B cell (primary cell): ENCODE results near the gene TPK1. TPM values are rescaled to one million over a fixed set of nuclear protein-coding genes. Genes with fewer than 3 reads are reported as not detected.

ENCODE experiments used
- ATAC-seq: fragments of 200-7000 bp; cut with Tn5 transposase; one replicate; pipeline ENCODE4 v1.10.0; 2021; ENCODE audit warnings: low read depth, mild to moderate bottlenecking, moderate number of reproducible peaks, moderate library complexity
- CTCF ChIA-PET: fragments of 350-600 bp; sonication (Branson Sonifier 250); formaldehyde crosslinking; loops from one replicate; lab custom pipeline; 2021; ENCODE audit warnings: antibody characterized with exemption, inconsistent platforms; lab: Charles Lee
- POLR2A ChIA-PET: fragments of 350-600 bp; sonication (Branson Sonifier 250); formaldehyde crosslinking; loops from one replicate; lab custom pipeline; 2021; ENCODE audit warnings: antibody characterized with exemption; lab: Charles Lee
- DNase-seq: peaks from one replicate; pipeline ENCODE4 v3.0.0; 2013
- H2AFZ ChIP-seq: 2 replicates; pipeline ENCODE4 v1.6.1; 2012; ENCODE audit warnings: mild to moderate bottlenecking, low read depth, low read length; ENCODE audit not compliant: insufficient read depth, poor library complexity, severe bottlenecking
- H3K27ac ChIP-seq, 2 donors: 1 replicate in 1 of 2; 2 replicates in 1 of 2; pipeline ENCODE4 v1.5.1; 2012 to 2013; ENCODE audit warnings: low read length in 2 of 2, mild to moderate bottlenecking in 2 of 2, moderate library complexity in 1 of 2
- H3K27me3 ChIP-seq, 4 experiments: fragments of 200-600 bp in 1 of 4; sonication (generic) in 1 of 4; replicated peaks in 1 of 4; 1 replicate in 2 of 4; 2 replicates in 2 of 4; pipeline versions ENCODE4 v1.6.1 to v1.7.0; 2013 to 2016; ENCODE audit warnings: low read length in 3 of 4, mild to moderate bottlenecking in 2 of 4, mixed read lengths in 1 of 4, moderate library complexity in 1 of 4; ENCODE audit not compliant: insufficient read depth in 4 of 4, control insufficient read depth in 3 of 4; ENCODE audit errors: control extremely low read depth in 1 of 4
- H3K36me3 ChIP-seq, 2 experiments: replicated peaks in 1 of 2; 1 replicate in 1 of 2; 2 replicates in 1 of 2; pipeline versions ENCODE4 v1.6.1 to v1.7.1; 2013; ENCODE audit warnings: low read length in 1 of 2; ENCODE audit not compliant: insufficient read depth in 2 of 2, control insufficient read depth in 1 of 2; ENCODE audit errors: control extremely low read depth in 1 of 2, extremely low read depth in 1 of 2
- H3K4me1 ChIP-seq, 2 donors: fragments of 200-600 bp in 1 of 2; sonication (generic) in 1 of 2; 1 replicate in 1 of 2; 2 replicates in 1 of 2; pipeline versions ENCODE4 v1.5.1 to v1.6.1; 2013 to 2017; ENCODE audit warnings: low read length in 2 of 2; ENCODE audit not compliant: control insufficient read depth in 2 of 2, insufficient read depth in 2 of 2
- H3K4me2 ChIP-seq: replicated peaks from 2 replicates; pipeline ENCODE3; 2012; ENCODE audit warnings: mild to moderate bottlenecking, low read depth, low read length; ENCODE audit not compliant: poor library complexity, severe bottlenecking
- H3K4me3 ChIP-seq, 5 experiments: fragments of 200-600 bp in 1 of 5; sonication (generic) in 1 of 5; 1 replicate in 3 of 5; 2 replicates in 2 of 5; pipeline versions ENCODE4 v1.5.1 to v1.7.0; 2011 to 2016; ENCODE audit warnings: low read length in 4 of 5, mild to moderate bottlenecking in 4 of 5, low read depth in 2 of 5, control low read depth in 1 of 5, moderate library complexity in 1 of 5; ENCODE audit not compliant: insufficient read depth in 1 of 5; ENCODE audit errors: control extremely low read depth in 1 of 5, extremely low read depth in 1 of 5
- H3K79me2 ChIP-seq: fragments of 200-600 bp; sonication (generic); one replicate; pipeline ENCODE4 v1.6.0; 2016; ENCODE audit warnings: low read length; ENCODE audit not compliant: control insufficient read depth, insufficient read depth
- H3K9ac ChIP-seq: fragments of 200-600 bp; sonication (generic); 2 replicates; pipeline ENCODE4 v1.6.1; 2017; ENCODE audit warnings: mild to moderate bottlenecking, low read length, moderate library complexity
- H3K9me3 ChIP-seq, 3 donors: one replicate each; pipeline versions ENCODE4 v1.6.1 to v1.7.1; 2013; ENCODE audit warnings: low read length in 2 of 3; ENCODE audit not compliant: control insufficient read depth in 2 of 3, insufficient read depth in 1 of 3; ENCODE audit errors: control extremely low read depth in 1 of 3
- H4K20me1 ChIP-seq: 2 replicates; pipeline ENCODE4 v1.6.0; 2012; ENCODE audit warnings: mild to moderate bottlenecking, low read length; ENCODE audit not compliant: insufficient read depth, control insufficient read depth, poor library complexity, severe bottlenecking
- H3K27ac Mint-ChIP-seq: one replicate; pipeline ENCODE4 v1.8.0; 2021; ENCODE audit warnings: mixed read lengths
- H3K27me3 Mint-ChIP-seq: one replicate; pipeline ENCODE4 v1.8.0; 2021; ENCODE audit warnings: mixed read lengths
- H3K4me1 Mint-ChIP-seq: one replicate; pipeline ENCODE4 v1.8.0; 2021; ENCODE audit warnings: mixed read lengths
- H3K4me3 Mint-ChIP-seq: one replicate; pipeline ENCODE4 v1.8.0; 2021; ENCODE audit warnings: mixed read lengths
- H3K9me3 Mint-ChIP-seq: one replicate; pipeline ENCODE4 v1.8.0; 2022; ENCODE audit warnings: mixed read lengths; ENCODE audit not compliant: insufficient read depth
- CTCF ChIP-seq: fragments of 200-600 bp; IDR thresholded peaks from one replicate; pipeline ENCODE4 v1.8.0; 2022; ENCODE audit warnings: antibody characterized with exemption, mild to moderate bottlenecking
- EZH2 ChIP-seq: IDR thresholded peaks from 2 replicates; pipeline ENCODE4 v1.6.1; 2012; ENCODE audit warnings: borderline replicate concordance, low read depth, mild to moderate bottlenecking, moderate library complexity, low read length; ENCODE audit not compliant: insufficient read depth, poor library complexity, severe bottlenecking
- WGBS: methylation state at CpG from one replicate; pipeline ENCODE4 v1.1.5; 2013; ENCODE audit warnings: missing lambda C conversion rate; ENCODE audit not compliant: insufficient coverage; 5-methylcytosine and 5-hydroxymethylcytosine counted together
- intact Hi-C: fragments of 100-400 bp; cut with micrococcal nuclease; formaldehyde crosslinking; loops from one replicate; pipeline ENCODE4 v1.10.0; 2022
- polyA plus RNA-seq: library from polyadenylated mRNA; depleted of rRNA; stranded (reverse); fragments of >200 nt; gene quantifications from 2 replicates; pipeline ENCODE4 v1.2.3, GENCODE V29; 2012
- total RNA-seq, 2 donors: library from RNA; stranded (reverse); fragments of 120-200 nt in 1 of 2; gene quantifications; 1 replicate in 1 of 2; 2 replicates in 1 of 2; pipeline versions ENCODE4 v1.2.3 to v1.2.4, GENCODE V29; 2013 to 2022

TPK1 gene
- total and polyA plus RNA-seq, 2 donors (not counting 1 experiment from before 2014, with no cell fraction given): 13.7 to 26.4 TPM

GRCh38 chr7:144820552-144820951, 15.3 kb downstream of the TPK1 start:
- DNase-seq (no peak), ATAC-seq (no peak)
- Histone ChIP-seq H2AFZ (no peak overlapping the region), H3K9ac (no peak overlapping the region), H3K27ac (no peak overlapping the region), H3K4me1 (peaks cover 47 to 68% of the 10 kb centered on the region in 2 donors), H3K36me3 (no peaks in the 10 kb centered on the region), H3K79me2 (peaks cover 40% of the 10 kb centered on the region), H3K9me3 (no peaks in the 10 kb centered on the region), H3K27me3 (no peaks in the 10 kb centered on the region), H4K20me1 (no peaks in the 10 kb centered on the region), H3K4me2 (no peak overlapping the region), H3K4me3 (no peak overlapping the region)
- H3K9me3 Mint-ChIP-seq: no peaks in the 10 kb centered on the region
- TF ChIP-seq CTCF (no peak), EZH2 (no peak)
- no peak overlapping the region for H3K4me3 Mint-ChIP-seq
- ChIA-PET CTCF (interaction anchor here (7.1 kb wide), 1 partner anchor 16 kb away, joined by 49 read pairs; the partner anchor contains the start of gene TPK1), POLR2A (interaction anchor here (6.1 kb wide), 1 partner anchor 15 kb away, joined by 55 read pairs; the partner anchor contains the start of gene TPK1)
- H3K4me1 Mint-ChIP-seq: peaks cover 78% of the 10 kb centered on the region
- H3K27me3 Mint-ChIP-seq: no peaks in the 10 kb centered on the region
- H3K27ac Mint-ChIP-seq: peak overlapping the region; percentile 42
- intact Hi-C loops: no loop called here

DNA sequence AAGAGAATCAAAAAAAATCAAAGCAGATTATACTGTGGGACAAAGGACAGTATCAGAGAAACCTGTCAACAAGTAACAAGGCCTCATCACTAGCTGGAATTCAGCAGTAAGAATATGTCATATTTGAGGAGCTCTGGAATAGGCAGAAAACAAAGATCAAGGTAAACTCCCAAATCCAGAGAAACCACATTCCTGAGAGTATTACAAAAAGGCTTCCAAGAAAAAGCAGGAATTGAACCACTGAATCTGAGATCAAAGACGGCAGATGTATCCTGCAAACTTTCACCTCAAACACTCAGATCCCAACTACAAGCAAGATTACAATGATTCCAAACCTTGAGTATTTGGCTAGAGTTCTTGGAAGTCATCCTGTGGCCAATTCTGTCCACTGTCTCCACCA, 16.3 kb downstream of the TPK1 start:
- Mint-ChIP-seq H3K27ac (peak overlapping the region; percentile 70), H3K9me3 (no peaks in the 10 kb centered on the region), H3K27me3 (no peaks in the 10 kb centered on the region), H3K4me3 (no peak overlapping the region), H3K4me1 (peaks cover 70% of the 10 kb centered on the region)
- H3K36me3 ChIP-seq: no peaks in the 10 kb centered on the region
- peaks cover 40% of the 10 kb centered on the region for H3K79me2 ChIP-seq
- H3K4me1 ChIP-seq: peaks cover 37 to 58% of the 10 kb centered on the region in 2 donors
- DNase-seq: no peak
- intact Hi-C loops: no loop called here
- no peaks in the 10 kb centered on the region for H4K20me1 ChIP-seq
- H3K4me3 ChIP-seq: no peak overlapping the region
- no peak overlapping the region for H3K4me2 ChIP-seq
- H3K9ac ChIP-seq: no peak overlapping the region
- ChIA-PET POLR2A (interaction anchor here (6.1 kb wide), 1 partner anchor 16 kb away, joined by 55 read pairs; the partner anchor contains the start of gene TPK1), CTCF (interaction anchor here (1.6 to 7.1 kb wide), 3 partner anchors 14 to 81 kb away, joined by 4 to 49 read pairs (median 7); partner anchors contain the start of gene TPK1)
- no peak for TF ChIP-seq CTCF
- no peak for TF ChIP-seq EZH2
- H3K9me3 ChIP-seq: no peaks in the 10 kb centered on the region
- H2AFZ ChIP-seq: no peak overlapping the region
- WGBS: 83% methylated on average over 1 of the region's 1 CpG
- H3K27me3 ChIP-seq: no peaks in the 10 kb centered on the region
- ATAC-seq: no peak
- H3K27ac ChIP-seq: peak overlapping the region in 1 of 2 donors; percentile 83
